Stimulated activated CD4-positive, alpha-beta T cell treated with anti-CD3 and anti-CD28 coated beads, TNF-alpha, amount 100 ng/mL, for 48 hours (primary cell): ENCODE results near the gene TNS4.

Source experiments
- DNase-seq, 3 donors: peaks; one replicate each; pipeline ENCODE4 v3.0.0-alpha.2; 2020; ENCODE audit warnings: low read depth in 3 of 3

The TNS4 gene

GRCh38 chr17:40491486-40491885 lies 9.9 kb downstream of the TNS4 start:
- no peak for DNase-seq

- no peak for DNase-seq
Observed at GRCh38 chr17:40490982-40491381, 10.4 kb downstream of the TNS4 start.

- no peak for DNase-seq
Observed at GRCh38 chr17:40490289-40490853, 11.1 kb downstream of the TNS4 start.

- no peak for DNase-seq
Observed at GRCh38 chr17:40487371-40488020, 13.9 kb downstream of the TNS4 start.

GRCh38 chr17:40486522-40487370 lies 14.7 kb downstream of the TNS4 start:
- no peak for DNase-seq

GRCh38 chr17:40485851-40486521 lies 15.4 kb downstream of the TNS4 start:
- DNase-seq: peak in 1 of 3 donors; percentile 35

- no peak for DNase-seq
Observed at GRCh38 chr17:40484973-40485530, 16.4 kb downstream of the TNS4 start.

- DNase-seq: no peak
Observed at GRCh38 chr17:40484285-40484972, 17.0 kb downstream of the TNS4 start.

GRCh38 chr17:40483679-40484078 lies 17.7 kb downstream of the TNS4 start:
- DNase-seq: no peak

GRCh38 chr17:40482722-40483121 lies 18.7 kb downstream of the TNS4 start:
- no peak for DNase-seq

- DNase-seq: no peak
Observed at GRCh38 chr17:40481106-40481505, 20.3 kb downstream of the TNS4 start.

- DNase-seq: peak; percentile 60 to 91 (median 85)
Observed at GRCh38 chr17:40480501-40481003, 20.9 kb downstream of the TNS4 start.

GRCh38 chr17:40479754-40480480 lies 21.5 kb downstream of the TNS4 start:
- no peak for DNase-seq

GRCh38 chr17:40478486-40478885 lies 22.9 kb downstream of the TNS4 start:
- DNase-seq: no peak

GRCh38 chr17:40477796-40478195 lies 23.6 kb downstream of the TNS4 start:
- DNase-seq: no peak

- no peak for DNase-seq
Observed at GRCh38 chr17:40475234-40475908, 26.1 kb downstream of the TNS4 start.

- DNase-seq: no peak
Observed at GRCh38 chr17:40474419-40475002, 26.9 kb downstream of the TNS4 start.

- no peak for DNase-seq
Observed at GRCh38 chr17:40473573-40474365, 27.7 kb downstream of the TNS4 start.
